ENCODE data around the gene RAET1L.
"Not testable (repeated sequence)": the region's sequence is repeated elsewhere in the genome, so short reads cannot be mapped to it uniquely, and the experiment has no call there.

Gene RAET1L

GRCh38 chr6:150015281-150016001 is 9.9 kb downstream of the RAET1L start:
- not testable (repeated sequence) for DNase-seq

DNA sequence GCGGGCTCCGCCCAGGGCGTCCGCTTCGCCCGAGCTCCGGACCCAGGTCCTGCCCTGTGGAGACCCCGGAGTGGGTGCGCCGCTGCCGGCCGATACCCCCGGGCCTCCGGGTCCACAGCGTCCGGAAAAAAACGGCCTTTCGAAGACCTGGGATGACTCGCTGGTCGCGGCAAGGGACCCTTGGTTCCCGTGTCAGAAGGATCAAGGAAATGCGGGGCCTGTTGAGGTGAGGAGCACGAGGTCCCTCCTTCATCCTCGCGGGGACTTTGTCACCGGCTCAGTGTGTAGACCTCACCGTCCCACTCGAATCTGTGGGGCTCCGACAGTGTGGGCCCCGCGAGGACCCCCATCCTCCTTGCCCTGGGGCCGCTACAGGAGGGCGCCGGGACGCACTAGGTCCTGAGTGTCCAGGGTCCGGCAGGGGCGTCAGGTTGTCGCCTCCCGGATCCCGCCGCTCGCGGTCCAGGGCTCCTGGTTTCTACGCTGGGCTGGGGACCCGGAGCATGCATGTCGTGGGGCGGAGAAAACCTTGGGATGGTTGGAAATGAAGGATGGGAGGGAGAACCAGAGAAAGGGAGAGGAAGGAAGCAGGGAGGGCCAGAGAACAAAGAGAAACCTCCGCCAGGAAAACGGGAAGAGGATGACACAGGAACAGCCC is 10.6 kb downstream of the RAET1L start:
- not testable (repeated sequence) for DNase-seq

GRCh38 chr6:150013785-150014622 is 11.3 kb downstream of the RAET1L start:
- DNase-seq: not testable (repeated sequence)

GRCh38 chr6:150012846-150013784 is 12.2 kb downstream of the RAET1L start:
- DNase-seq: not testable (repeated sequence)

- DNase-seq: no peak
Observed at GRCh38 chr6:150008588-150008987, 16.7 kb downstream of the RAET1L start.

- DNase-seq: no peak
Observed at GRCh38 chr6:150006961-150007464, 18.3 kb downstream of the RAET1L start.

DNA sequence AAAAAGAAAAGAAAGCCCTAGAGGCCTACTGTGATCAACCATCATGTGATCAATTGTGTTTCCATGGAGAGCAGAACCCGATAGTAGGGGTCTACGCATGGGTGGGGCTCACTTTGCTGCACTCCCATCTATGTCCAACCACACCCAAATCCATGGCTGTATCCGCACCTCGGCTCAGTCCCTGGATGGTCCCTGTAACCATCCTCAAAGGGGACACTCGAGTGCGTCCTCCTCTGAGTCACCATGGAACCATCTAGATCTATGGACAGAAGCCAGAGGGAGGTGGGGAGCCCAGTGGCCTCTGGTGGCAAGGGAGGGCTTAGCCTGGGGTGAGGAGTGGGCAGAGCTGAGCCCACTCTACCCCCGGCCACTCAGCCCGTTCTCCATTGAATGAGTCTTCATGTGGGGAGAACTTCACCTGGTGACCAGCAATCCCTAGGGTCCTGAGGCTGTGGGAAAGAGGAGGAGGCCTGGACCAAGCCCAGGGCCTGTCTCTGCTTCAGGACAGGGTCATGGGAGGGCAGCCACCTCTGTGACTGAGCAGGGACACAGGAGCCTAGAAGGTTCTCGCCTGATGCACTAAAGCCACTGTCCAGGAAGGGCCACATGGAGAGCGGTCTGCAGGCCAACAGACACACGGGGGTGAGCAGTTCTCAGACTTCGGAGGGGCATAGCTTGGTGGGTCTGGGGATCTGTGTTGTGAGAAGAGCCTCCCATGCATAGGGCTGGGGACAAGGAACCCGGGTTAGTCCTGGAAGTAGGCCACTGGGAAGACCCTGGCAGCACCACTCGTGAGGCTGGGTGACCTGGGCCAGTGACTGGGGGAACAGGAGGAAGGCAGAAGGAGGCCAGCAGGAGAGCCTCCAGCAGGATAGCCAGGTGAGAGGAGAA is 19.3 kb downstream of the RAET1L start:
- no peak for DNase-seq

DNA sequence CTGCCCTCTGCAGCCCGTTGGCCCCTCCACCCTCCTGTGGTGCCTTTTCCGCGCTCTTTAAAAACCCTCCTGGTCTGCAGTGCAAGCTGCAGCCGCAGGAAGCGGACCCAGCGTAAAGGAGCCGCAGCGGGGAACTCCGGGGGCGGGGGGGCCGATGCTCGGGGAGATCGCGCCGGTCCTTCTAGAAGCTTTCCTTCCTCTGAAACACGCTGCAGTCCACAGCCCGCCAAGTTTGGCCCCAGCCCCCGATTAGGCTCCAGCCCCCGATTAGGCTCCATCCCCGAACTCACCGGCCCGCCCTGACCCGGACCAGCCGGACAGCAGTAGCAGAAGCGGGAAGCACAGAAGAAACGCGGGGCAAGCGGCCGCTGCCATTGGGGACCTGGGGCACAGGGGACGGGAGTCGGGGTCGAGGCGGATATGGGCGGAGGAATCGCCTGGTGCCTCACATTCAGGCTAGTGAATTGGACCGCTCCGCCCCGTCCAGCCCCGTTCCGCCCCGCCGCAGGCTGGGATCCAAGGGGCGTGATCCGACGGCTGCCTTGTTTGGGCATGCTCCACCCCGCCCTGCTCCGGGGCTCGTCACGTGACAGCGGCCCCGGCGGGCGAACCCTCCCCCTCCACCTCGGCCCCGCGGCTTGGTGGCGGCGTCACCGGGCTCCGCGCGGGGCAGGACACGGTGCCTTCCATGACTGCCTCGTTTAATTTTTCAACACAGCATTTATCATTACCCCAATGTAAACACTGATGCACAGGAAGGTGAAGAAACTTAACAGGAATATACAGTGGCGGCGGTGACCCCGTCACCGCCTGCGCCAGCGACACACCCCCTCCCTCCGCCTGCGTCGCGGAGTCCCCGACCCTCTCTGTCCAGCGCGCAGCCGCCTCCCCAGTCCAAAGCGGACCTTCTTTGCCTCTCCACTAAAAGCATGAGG is 20.3 kb downstream of the RAET1L start:
- DNase-seq: peak; percentile 76 to 89

DNA sequence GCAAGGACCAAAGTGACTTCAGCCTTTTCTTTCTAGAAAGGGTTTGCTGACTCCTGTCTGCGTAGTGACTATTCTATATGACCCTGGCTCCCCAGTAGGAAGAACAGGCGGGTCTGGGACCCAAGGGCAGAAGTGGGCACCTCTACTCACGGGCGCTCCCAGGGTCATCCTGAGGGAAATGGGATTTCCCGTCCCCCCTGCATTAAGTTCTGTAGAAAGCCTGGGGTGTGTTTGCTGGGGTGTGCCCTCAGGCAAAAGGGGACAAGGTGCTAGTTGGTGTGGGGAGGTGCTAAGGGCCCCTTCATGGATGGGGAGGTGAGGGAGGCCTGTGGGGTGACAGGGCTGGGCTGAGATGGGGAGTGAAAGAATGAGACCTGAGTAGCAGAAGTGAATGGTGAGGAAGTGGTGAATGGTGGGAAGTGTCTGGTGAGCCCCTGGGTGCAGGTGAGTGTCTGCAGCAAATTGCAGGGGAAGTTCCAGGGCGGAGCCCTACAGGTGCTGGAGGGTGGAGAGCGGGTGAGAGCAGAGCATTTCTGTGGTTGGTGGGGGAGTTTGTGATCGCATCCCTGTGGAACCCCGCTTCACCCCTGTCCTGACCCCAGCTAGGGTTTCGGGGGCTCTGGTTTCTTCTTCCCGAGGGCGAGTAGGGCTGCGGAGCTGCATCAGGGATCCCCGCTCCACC is 21.1 kb downstream of the RAET1L start:
- DNase-seq: no peak

DNA sequence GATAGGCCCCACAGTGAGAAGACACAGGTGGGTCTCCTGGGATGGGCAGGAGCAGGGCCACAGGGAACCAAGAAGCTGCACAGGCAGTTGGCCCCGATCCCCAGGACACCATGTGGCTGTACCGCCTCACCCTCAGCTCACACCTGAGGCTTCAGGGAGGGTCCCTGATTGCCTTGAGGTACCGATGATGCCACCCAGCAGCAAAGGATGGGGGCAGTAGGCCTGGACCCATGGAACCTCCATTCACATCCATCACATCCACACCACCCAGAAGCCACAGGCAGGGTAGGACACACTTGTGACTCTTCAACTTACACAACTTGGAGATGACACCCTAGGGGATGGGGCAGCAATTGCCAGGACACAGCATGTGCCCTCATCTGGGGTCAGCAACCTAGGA is 21.7 kb downstream of the RAET1L start:
- not testable (repeated sequence) for DNase-seq

DNA sequence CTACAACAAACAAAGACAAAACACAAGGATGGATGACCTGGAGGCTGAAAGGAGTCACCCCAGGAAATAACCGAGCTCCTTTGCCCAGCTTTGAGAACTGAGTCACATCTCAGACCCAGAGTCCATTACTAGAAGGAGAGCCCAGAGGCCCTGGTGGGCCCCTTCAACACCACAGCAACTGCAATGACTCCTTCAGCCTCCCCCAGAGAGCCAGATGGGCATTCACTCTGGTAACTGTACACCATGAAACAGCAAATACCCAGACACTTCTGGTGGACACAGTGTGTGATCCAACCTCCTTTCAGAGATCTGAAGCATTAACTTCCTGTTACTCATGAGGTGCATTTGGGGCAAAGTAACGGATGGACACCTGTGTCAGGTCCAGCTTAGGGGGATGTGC is 22.6 kb downstream of the RAET1L start:
- DNase-seq: no peak

- no peak for DNase-seq
Observed at GRCh38 chr6:150001295-150002008, 23.9 kb downstream of the RAET1L start.

- DNase-seq: no peak
Observed at GRCh38 chr6:149999636-150000035, 25.7 kb downstream of the RAET1L start.

DNA sequence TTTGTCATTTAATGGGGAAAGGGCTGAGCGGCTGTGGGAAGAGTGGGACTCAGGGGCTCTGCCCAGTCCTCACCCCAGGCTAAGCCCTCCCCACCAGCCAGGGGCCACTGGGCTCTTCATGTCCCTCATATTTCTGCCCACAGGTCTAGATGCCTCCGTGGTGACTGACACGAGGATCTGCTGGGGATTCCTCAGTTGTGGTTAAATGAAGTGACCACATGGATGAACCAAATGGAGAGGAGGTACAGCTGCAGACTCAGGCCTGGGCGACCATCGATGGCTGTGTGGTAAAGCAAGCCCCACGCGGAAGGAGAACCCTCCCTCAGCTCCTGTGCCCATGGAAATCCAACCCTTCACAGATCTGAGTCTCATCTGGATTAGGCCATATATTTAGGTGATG is 29.4 kb downstream of the RAET1L start:
- no peak for DNase-seq

DNA sequence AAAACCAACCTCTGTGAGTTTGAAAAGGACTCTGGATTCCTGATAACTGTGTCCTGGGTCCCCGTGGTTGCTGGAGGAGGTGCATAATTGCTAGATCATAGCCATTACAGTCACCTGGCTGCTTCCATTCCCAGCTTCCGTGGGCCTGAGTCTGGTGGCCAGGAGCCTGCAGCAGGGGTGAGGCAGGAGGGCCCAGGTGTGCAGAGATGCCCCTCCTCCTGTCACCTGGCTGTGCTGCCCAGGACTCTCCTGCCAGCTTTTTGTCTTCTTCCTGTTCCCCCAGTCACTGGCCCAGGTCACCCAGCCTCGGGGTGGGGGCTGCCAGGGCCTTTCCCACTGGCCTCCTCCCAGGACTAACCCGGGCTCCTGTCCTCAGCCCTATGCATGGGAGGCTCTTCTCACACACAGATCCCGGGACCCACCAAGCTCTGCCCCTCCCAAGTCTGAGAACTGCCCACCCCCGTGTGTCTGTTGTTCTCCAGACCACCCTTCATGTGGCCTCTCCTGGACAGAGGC is 30.0 kb downstream of the RAET1L start:
- DNase-seq: no peak

DNA sequence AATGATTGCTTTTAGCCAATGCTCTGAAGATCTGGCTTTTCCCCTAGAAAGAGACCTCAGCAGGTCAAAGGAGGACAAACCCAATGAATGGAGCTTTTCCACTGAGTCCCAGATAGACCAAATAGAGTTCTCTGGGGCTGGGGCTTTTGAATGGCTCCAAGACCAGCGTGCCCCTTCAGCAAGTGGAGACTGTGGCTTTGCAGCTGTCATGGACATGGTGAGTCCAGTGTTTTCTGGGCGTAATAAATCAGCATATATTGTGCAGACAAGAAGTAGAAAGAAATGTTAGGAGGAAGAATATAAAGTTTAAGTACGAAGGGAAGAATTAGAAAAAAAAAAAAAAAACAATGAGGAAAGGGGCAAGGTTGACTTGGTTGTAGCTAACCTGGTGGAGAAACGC is 33.5 kb downstream of the RAET1L start:
- no peak for DNase-seq

DNA sequence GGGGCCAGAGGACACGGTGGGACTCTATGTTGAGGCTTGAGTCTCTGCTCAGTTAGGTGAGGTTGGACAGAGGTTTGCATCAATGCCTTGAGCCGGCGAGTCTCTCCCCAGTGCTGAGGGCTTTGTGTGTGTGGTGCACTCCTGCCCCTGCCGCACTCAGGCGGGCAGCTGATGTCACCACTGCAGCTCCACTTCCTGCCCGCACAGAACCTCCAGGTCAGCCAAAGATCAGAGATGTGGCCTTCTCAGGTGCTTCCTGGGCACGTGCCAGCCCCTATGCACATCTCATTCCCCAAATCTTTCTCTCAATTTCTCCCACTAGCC is 33.9 kb downstream of the RAET1L start:
- not testable (repeated sequence) for DNase-seq

DNA sequence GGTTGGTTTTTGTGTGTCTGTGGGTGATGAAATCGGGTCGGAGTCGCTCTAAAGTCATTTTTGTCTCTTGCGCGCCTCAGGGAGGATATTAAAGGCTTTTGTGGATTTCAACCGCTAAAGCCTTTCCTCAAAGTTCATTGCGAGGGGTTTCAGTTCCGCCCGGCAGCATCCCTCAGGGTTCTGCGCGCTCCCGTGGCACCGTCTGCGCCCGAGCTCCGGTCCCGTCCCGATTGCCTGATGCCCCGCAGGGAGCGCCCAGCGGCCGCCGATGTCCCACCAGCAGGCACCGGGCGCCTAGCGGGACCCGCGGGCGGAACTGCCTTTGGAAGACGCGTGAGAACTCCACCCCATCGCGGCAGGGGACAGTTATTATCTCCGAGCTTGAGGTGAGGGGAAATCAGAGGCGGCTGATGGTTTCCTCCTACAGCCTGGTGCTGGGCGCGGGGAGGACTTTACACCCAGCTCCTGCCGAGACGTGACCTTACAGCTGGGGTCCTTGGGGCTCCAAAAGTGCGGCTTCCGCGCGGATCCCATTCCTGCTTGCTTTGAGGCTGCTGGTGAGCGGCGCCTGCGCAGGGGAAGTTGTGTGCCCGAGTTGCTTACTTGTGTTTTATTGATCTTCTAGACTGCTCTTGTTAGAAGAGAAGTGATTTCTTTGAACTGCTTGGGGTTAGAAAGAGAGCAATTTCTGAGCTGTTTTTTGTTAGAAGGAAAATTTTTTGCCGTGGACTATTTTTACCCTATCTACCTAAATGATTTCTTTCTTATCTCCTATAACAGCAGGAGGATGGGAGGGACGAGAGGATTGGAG is 34.5 kb downstream of the RAET1L start:
- no peak for DNase-seq
